Panc1 (cell line): ENCODE measurements around the gene ADAT1. TPM values are rescaled to one million over a fixed set of nuclear protein-coding genes. Genes with fewer than 3 reads are reported as not detected.

Source experiments
- ATAC-seq: fragments of 200-7000 bp; cut with Tn5 transposase; 2 replicates; pipeline ENCODE4 v1.9.1; 2020; ENCODE audit warnings: mild to moderate bottlenecking, moderate library complexity
- BruUV-seq: library from RNA; stranded (reverse); fragments of 400-500 nt; replicated peaks from 2 replicates; lab custom pipeline; 2021; lab: Mats Ljungman, UMichigan
- CTCF ChIA-PET: fragments of 300-600 bp; sonication (Branson Sonifier 250); formaldehyde crosslinking; loops from one replicate; lab custom pipeline; 2022; ENCODE audit warnings: antibody characterized with exemption; lab: Charles Lee
- POLR2A ChIA-PET: fragments of 300-600 bp; sonication (Branson Sonifier 250); formaldehyde crosslinking; loops from one replicate; lab custom pipeline; 2022; ENCODE audit warnings: antibody characterized with exemption; lab: Charles Lee
- DNase-seq: peaks from one replicate; pipeline ENCODE4 v3.0.0-alpha.2; 2010; ENCODE audit warnings: low read depth, low spot score
- H3K27ac ChIP-seq: 2 replicates; pipeline ENCODE4 v1.5.1; 2011; ENCODE audit warnings: mild to moderate bottlenecking, low read length, inconsistent platforms
- H3K27me3 ChIP-seq: fragments of 200-500 bp; sonication (Bioruptor generic); 2 replicates; pipeline ENCODE4 v1.6.0; 2014; ENCODE audit warnings: low read length, inconsistent platforms; ENCODE audit not compliant: control insufficient read depth, insufficient read depth
- H3K36me3 ChIP-seq: fragments of 200-500 bp; sonication (Bioruptor generic); 2 replicates; pipeline ENCODE4 v1.5.1; 2014; ENCODE audit warnings: inconsistent platforms, mild to moderate bottlenecking, low read length, moderate library complexity; ENCODE audit not compliant: control insufficient read depth, insufficient read depth
- H3K4me1 ChIP-seq: 2 replicates; pipeline ENCODE4 v1.5.1; 2011; ENCODE audit warnings: inconsistent platforms, mild to moderate bottlenecking, low read length, moderate library complexity; ENCODE audit not compliant: control insufficient read depth, insufficient read depth
- H3K4me3 ChIP-seq, 2 experiments: 2 replicates each; pipeline ENCODE4 v1.5.1; 2011 to 2012; ENCODE audit warnings: low read depth in 2 of 2, low read length in 2 of 2, mild to moderate bottlenecking in 2 of 2, inconsistent platforms in 1 of 2, moderate library complexity in 1 of 2
- H3K9me3 ChIP-seq: fragments of 200-500 bp; sonication (Bioruptor generic); 2 replicates; pipeline ENCODE4 v1.5.1; 2014; ENCODE audit warnings: low read depth, mild to moderate bottlenecking, inconsistent platforms, low read length, moderate library complexity; ENCODE audit not compliant: control insufficient read depth, insufficient read depth
- POLR2AphosphoS5 ChIP-seq: IDR thresholded peaks from 2 replicates; pipeline ENCODE4 v1.6.1; 2012; ENCODE audit warnings: mild to moderate bottlenecking, low read depth, low read length, moderate library complexity
- SIN3A ChIP-seq: IDR thresholded peaks from 2 replicates; pipeline ENCODE4 v1.6.1; 2012; ENCODE audit warnings: low read depth, mild to moderate bottlenecking, low read length, moderate library complexity, borderline replicate concordance; ENCODE audit not compliant: insufficient read depth
- TCF7L2 ChIP-seq: IDR thresholded peaks from 2 replicates; pipeline ENCODE4 v1.6.1; 2011; ENCODE audit warnings: mild to moderate bottlenecking, low read depth, low read length, inconsistent platforms
- in situ Hi-C: cut with HindIII; loops from 2 replicates; pipeline ENCODE4 v1.10.0; 2016; ENCODE audit warnings: low sequenced_read_pairs, low pct_unique_long_range_greater_than_20kb
- intact Hi-C: fragments of 100-400 bp; cut with micrococcal nuclease; formaldehyde crosslinking; loops from one replicate; pipeline ENCODE4 v1.10.0; 2022; ENCODE audit not compliant: unreplicated experiment
- total RNA-seq: library from RNA; stranded (reverse); gene quantifications from one replicate; pipeline ENCODE4 v1.2.1, GENCODE V29; 2021; ENCODE audit not compliant: unreplicated experiment
- TF ChIP-seq, protein P1 (sequence below), 2 experiments: IDR thresholded peaks; 2 replicates each; pipeline ENCODE4 v1.6.1; 2011 to 2012; ENCODE audit warnings: low read depth in 2 of 2, control low read depth in 1 of 2, low read length in 1 of 2, mild to moderate bottlenecking in 1 of 2, moderate library complexity in 1 of 2; ENCODE audit not compliant: insufficient read depth in 1 of 2
- TF ChIP-seq, protein P2 (sequence below): fragments of 450-650 bp; IDR thresholded peaks from 2 replicates; pipeline ENCODE4 v1.5.1; 2017; ENCODE audit warnings: mild to moderate bottlenecking

ADAT1 gene
- total RNA-seq, 1 experiment from 2014 or later, result 46.8 TPM

DNA sequence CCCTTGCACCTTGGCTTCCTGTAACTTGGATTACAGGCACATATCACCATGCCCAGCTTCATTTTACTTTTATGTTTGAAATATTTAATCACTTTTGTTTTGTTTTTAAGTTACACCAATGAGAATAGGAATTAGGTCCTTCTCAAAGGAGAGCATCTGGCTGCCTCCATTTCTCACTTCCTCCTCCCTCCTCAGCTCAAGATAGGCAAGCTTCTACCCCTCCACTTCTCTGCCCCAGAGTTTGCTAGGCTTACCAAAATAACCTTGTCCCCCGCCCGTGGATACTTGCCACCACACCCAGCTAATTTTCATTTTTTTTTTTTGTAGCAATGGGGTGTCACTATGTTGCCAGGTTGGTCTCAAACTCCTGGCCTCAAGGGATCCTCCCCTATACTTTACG lies 39.0 kb downstream of the ADAT1 start:
- Histone ChIP-seq H3K27me3 (no peaks in the 10 kb centered on the region), H3K36me3 (no peaks in the 10 kb centered on the region), H3K4me1 (no peaks in the 10 kb centered on the region), H3K4me3 (no peak overlapping the region), H3K27ac (no peak overlapping the region), H3K9me3 (no peaks in the 10 kb centered on the region)
- intact Hi-C loops (no loop called here), in situ Hi-C loops (no loop called here)
- BruUV-seq, result no TSS peak
- no peak for ATAC-seq
- TF ChIP-seq POLR2AphosphoS5 (no peak), TCF7L2 (no peak), SIN3A (no peak)
- DNase-seq, result no peak
- CTCF ChIA-PET, result no interaction called here
- POLR2A ChIA-PET, result no interaction called here

GRCh38 chr16:75579281-75579834 lies 43.7 kb downstream of the ADAT1 start:
- DNase-seq (no peak), ATAC-seq (no peak)
- no TSS peak for BruUV-seq
- Histone ChIP-seq H3K27me3 (no peaks in the 10 kb centered on the region), H3K27ac (no peak overlapping the region), H3K4me1 (no peaks in the 10 kb centered on the region), H3K9me3 (no peaks in the 10 kb centered on the region), H3K4me3 (no peak overlapping the region), H3K36me3 (no peaks in the 10 kb centered on the region; the same call in 1 of the 2 replicates)
- intact Hi-C loops (no loop called here), in situ Hi-C loops (no loop called here)
- CTCF ChIA-PET, result interaction anchor here (0.6 kb wide), 1 partner anchor 29 kb away, joined by 5 read pairs; no protein-coding TSS in a partner anchor
- TF ChIP-seq TCF7L2 (no peak), SIN3A (no peak), POLR2AphosphoS5 (no peak)
- TF ChIP-seq, protein P1, sequence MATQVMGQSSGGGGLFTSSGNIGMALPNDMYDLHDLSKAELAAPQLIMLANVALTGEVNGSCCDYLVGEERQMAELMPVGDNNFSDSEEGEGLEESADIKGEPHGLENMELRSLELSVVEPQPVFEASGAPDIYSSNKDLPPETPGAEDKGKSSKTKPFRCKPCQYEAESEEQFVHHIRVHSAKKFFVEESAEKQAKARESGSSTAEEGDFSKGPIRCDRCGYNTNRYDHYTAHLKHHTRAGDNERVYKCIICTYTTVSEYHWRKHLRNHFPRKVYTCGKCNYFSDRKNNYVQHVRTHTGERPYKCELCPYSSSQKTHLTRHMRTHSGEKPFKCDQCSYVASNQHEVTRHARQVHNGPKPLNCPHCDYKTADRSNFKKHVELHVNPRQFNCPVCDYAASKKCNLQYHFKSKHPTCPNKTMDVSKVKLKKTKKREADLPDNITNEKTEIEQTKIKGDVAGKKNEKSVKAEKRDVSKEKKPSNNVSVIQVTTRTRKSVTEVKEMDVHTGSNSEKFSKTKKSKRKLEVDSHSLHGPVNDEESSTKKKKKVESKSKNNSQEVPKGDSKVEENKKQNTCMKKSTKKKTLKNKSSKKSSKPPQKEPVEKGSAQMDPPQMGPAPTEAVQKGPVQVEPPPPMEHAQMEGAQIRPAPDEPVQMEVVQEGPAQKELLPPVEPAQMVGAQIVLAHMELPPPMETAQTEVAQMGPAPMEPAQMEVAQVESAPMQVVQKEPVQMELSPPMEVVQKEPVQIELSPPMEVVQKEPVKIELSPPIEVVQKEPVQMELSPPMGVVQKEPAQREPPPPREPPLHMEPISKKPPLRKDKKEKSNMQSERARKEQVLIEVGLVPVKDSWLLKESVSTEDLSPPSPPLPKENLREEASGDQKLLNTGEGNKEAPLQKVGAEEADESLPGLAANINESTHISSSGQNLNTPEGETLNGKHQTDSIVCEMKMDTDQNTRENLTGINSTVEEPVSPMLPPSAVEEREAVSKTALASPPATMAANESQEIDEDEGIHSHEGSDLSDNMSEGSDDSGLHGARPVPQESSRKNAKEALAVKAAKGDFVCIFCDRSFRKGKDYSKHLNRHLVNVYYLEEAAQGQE (IDR thresholded peaks at IDR 0.05; ENCODE audit: insufficient read depth in 1 of 2, low read depth in 2 of 2, low read length in 1 of 2), result no peak
- TF ChIP-seq, protein P2, sequence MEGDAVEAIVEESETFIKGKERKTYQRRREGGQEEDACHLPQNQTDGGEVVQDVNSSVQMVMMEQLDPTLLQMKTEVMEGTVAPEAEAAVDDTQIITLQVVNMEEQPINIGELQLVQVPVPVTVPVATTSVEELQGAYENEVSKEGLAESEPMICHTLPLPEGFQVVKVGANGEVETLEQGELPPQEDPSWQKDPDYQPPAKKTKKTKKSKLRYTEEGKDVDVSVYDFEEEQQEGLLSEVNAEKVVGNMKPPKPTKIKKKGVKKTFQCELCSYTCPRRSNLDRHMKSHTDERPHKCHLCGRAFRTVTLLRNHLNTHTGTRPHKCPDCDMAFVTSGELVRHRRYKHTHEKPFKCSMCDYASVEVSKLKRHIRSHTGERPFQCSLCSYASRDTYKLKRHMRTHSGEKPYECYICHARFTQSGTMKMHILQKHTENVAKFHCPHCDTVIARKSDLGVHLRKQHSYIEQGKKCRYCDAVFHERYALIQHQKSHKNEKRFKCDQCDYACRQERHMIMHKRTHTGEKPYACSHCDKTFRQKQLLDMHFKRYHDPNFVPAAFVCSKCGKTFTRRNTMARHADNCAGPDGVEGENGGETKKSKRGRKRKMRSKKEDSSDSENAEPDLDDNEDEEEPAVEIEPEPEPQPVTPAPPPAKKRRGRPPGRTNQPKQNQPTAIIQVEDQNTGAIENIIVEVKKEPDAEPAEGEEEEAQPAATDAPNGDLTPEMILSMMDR, result no peak
- POLR2A ChIA-PET, result no interaction called here

- H3K9me3 ChIP-seq, result no peaks in the 10 kb centered on the region
- no peaks in the 10 kb centered on the region for H3K27me3 ChIP-seq
- ATAC-seq, result no peak
- no peaks in the 10 kb centered on the region; the same call in 1 of the 2 replicates for H3K36me3 ChIP-seq
- in situ Hi-C loops (no loop called here), intact Hi-C loops (no loop called here)
- TF ChIP-seq TCF7L2 (no peak), POLR2AphosphoS5 (no peak), SIN3A (no peak)
- TF ChIP-seq, protein P1 (IDR thresholded peaks at IDR 0.05; ENCODE audit: insufficient read depth in 1 of 2, low read depth in 2 of 2, low read length in 1 of 2), result no peak
- TF ChIP-seq, protein P2, result no peak
- H3K27ac ChIP-seq, result no peak overlapping the region
- H3K4me3 ChIP-seq, result no peak overlapping the region
- CTCF ChIA-PET, result interaction anchor here (0.6 kb wide), 1 partner anchor 28 kb away, joined by 5 read pairs; no protein-coding TSS in a partner anchor
- no peaks in the 10 kb centered on the region for H3K4me1 ChIP-seq
- POLR2A ChIA-PET, result no interaction called here
- no TSS peak for BruUV-seq
- DNase-seq, result no peak
Measured at GRCh38 chr16:75578725-75579124, 44.4 kb downstream of the ADAT1 start.
